Prostate gland (tissue), 2 donors: ENCODE measurements around the gene RPLP2. TPM values are rescaled to one million over a fixed set of nuclear protein-coding genes. Genes with fewer than 3 reads are reported as not detected.

ENCODE experiments used
- DNase-seq: peaks from one replicate; pipeline ENCODE4 v3.0.0-alpha.2; 2019; ENCODE audit warnings: low spot score
- H3K27ac ChIP-seq, 2 donors: fragments of 200-600 bp; sonication (generic); 2 replicates each; pipeline ENCODE4 v1.5.1; 2017 to 2019
- H3K27me3 ChIP-seq: fragments of 200-600 bp; sonication (generic); replicated peaks from 2 replicates; pipeline ENCODE4 v1.5.1; 2019; ENCODE audit not compliant: insufficient read depth
- H3K36me3 ChIP-seq, 2 donors: fragments of 200-600 bp; sonication (generic); 1 replicate in 1 of 2; 2 replicates in 1 of 2; pipeline versions ENCODE4 v1.5.1 to v1.8.1; 2017 to 2019
- H3K4me1 ChIP-seq: fragments of 200-600 bp; sonication (generic); replicated peaks from 2 replicates; pipeline ENCODE4 v1.5.1; 2019
- H3K4me3 ChIP-seq, 2 donors: fragments of 200-600 bp; sonication (generic); 2 replicates each; pipeline ENCODE4 v1.5.1; 2017 to 2019
- H3K9me3 ChIP-seq: fragments of 200-600 bp; sonication (generic); 2 replicates; pipeline ENCODE4 v1.5.1; 2017
- POLR2A ChIP-seq: fragments of 450-650 bp; IDR thresholded peaks from one replicate; pipeline ENCODE4 v1.6.1; 2016; ENCODE audit warnings: antibody characterized with exemption, mild to moderate bottlenecking
- POLR2AphosphoS5 ChIP-seq: sonication (generic); formaldehyde crosslinking; IDR thresholded peaks from one replicate; pipeline ENCODE4 v1.6.1; 2017; ENCODE audit warnings: antibody characterized with exemption
- WGBS: methylation state at CpG from one replicate; pipeline ENCODE4 v1.1.5; 2018; 5-methylcytosine and 5-hydroxymethylcytosine counted together
- intact Hi-C: fragments of 100-400 bp; cut with DNase I; formaldehyde crosslinking; loops from one replicate; pipeline ENCODE4 v1.14.2; 2022
- total RNA-seq, 2 donors: library from RNA; depleted of rRNA; stranded (reverse); fragments of >200 nt; gene quantifications; one replicate each; pipeline ENCODE4 v1.1.0, GENCODE V29; 2016
- TF ChIP-seq, protein P1 (sequence below), 4 experiments: fragments of 200-600 bp in 2 of 4; fragments of 450-650 bp in 2 of 4; sonication (generic) in 2 of 4; IDR thresholded peaks; 1 replicate in 3 of 4; 2 replicates in 1 of 4; pipeline ENCODE4 v1.5.1; 2016 to 2019; ENCODE audit warnings: antibody characterized with exemption in 4 of 4, mild to moderate bottlenecking in 2 of 4, moderate library complexity in 2 of 4

RPLP2 gene
- total RNA-seq, 2 donors from 2014 or later: 431 to 906 TPM

DNA sequence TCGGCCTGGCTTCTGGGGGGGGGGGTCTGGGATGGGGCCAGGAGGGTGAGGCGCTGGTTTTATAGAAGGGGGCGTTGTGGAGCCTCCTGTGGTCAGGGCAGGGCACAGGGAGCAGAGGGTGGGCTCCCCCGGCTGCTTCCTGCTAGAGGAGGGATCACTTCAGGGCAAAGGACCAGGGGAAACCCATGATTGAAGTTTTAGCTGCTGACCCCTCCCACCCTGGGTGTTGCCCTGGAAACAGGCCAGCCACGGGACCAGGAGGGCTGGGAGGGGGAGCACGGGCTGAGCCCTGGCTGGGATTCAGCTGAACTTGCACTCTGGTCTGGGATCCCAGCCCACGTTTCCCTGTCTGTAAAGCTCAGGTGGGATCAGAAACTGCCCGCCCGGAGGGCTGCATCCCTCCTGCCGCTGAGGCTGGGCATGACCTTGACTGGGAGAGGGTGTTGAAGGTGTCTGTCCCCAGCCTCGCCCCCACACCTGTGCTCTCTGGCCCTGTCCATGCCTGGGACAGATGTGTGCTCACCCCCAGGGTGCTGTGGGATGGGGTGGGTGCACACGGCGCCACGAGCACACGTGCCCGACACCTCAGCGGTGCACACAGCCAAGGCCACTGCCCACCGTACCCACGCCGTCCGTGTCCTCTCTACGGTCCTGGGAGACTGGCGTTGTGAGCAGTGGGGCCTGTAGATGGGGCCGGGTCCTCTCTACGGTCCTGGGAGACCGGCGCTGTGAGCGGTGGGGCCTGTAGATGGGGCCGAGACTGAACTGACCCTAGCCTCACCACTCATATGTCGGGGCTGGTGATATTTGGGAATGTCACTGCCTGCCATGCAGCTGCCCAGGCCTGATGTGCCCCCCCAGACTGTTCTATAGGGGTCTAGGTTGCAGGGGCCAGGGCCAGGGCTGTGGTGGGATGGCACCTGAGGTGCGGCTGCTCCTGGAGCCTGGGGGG lies 35.2 kb downstream of the RPLP2 start:
- Histone ChIP-seq H3K9me3 (no peaks in the 10 kb centered on the region), H3K4me1 (peaks cover 29% of the 10 kb centered on the region), H3K27me3 (no peaks in the 10 kb centered on the region), H3K36me3 (peaks cover 0 to 2% of the 10 kb centered on the region in 2 donors), H3K27ac (peak overlapping the region; percentile 89 to 90), H3K4me3 (peak overlapping the region; percentile 82 to 94)
- DNase-seq: peak; percentile 85
- intact Hi-C loops: loop anchor here (5.0 to 10.0 kb wide), 4 partner anchors 67 to 620 kb away; partner anchors contain the start of genes AP2A2 and CHID1
- WGBS: 21% methylated on average over 28 of the region's 31 CpGs
- TF ChIP-seq POLR2AphosphoS5 (peak; percentile 87), POLR2A (no peak)

DNA sequence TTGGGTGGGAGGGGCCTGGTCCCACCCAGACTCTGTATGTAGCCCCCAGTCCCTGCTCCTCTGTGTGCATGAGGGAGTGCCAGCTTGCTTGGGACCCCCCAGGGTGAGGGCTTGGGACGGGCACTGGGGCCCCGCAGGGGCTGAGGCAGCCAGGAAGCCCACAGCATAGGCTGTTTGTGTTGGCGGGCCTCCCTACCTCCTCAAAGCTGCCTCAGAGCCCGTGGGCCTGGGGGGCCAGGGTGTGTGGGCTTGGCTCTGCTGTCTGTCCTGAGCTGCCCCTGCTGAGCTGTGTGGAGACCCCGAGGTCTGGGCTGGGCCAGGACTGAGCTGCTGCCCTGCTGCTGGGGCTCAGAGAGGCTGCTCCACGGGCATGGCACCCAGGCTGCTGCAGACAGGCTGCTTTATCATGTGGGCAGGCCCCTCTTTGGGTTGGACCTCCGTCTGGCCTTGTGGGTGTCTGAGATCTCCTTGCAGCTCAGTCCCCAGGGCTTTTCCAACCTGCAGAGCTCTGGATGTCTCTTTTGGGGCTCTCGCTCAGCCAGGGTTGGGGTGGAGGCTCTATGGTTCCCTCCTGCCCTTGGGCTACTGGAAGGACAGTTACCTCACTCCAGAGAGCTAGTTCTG lies 36.2 kb downstream of the RPLP2 start:
- Histone ChIP-seq H3K36me3 (no peaks in the 10 kb centered on the region), H3K27me3 (no peaks in the 10 kb centered on the region), H3K9me3 (no peaks in the 10 kb centered on the region), H3K27ac (peak overlapping the region; percentile 25 to 89), H3K4me1 (peaks cover 33% of the 10 kb centered on the region), H3K4me3 (no peak overlapping the region)
- intact Hi-C loops: loop anchor here (5.0 to 10.0 kb wide), 4 partner anchors 66 to 619 kb away; partner anchors contain the start of genes AP2A2 and CHID1
- WGBS: 34% methylated on average over 8 of the region's 8 CpGs
- TF ChIP-seq, protein P1, sequence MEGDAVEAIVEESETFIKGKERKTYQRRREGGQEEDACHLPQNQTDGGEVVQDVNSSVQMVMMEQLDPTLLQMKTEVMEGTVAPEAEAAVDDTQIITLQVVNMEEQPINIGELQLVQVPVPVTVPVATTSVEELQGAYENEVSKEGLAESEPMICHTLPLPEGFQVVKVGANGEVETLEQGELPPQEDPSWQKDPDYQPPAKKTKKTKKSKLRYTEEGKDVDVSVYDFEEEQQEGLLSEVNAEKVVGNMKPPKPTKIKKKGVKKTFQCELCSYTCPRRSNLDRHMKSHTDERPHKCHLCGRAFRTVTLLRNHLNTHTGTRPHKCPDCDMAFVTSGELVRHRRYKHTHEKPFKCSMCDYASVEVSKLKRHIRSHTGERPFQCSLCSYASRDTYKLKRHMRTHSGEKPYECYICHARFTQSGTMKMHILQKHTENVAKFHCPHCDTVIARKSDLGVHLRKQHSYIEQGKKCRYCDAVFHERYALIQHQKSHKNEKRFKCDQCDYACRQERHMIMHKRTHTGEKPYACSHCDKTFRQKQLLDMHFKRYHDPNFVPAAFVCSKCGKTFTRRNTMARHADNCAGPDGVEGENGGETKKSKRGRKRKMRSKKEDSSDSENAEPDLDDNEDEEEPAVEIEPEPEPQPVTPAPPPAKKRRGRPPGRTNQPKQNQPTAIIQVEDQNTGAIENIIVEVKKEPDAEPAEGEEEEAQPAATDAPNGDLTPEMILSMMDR (IDR thresholded peaks at IDR 0.05): no peak
- TF ChIP-seq POLR2AphosphoS5: no peak
- TF ChIP-seq POLR2A: no peak
- DNase-seq: no peak

DNA sequence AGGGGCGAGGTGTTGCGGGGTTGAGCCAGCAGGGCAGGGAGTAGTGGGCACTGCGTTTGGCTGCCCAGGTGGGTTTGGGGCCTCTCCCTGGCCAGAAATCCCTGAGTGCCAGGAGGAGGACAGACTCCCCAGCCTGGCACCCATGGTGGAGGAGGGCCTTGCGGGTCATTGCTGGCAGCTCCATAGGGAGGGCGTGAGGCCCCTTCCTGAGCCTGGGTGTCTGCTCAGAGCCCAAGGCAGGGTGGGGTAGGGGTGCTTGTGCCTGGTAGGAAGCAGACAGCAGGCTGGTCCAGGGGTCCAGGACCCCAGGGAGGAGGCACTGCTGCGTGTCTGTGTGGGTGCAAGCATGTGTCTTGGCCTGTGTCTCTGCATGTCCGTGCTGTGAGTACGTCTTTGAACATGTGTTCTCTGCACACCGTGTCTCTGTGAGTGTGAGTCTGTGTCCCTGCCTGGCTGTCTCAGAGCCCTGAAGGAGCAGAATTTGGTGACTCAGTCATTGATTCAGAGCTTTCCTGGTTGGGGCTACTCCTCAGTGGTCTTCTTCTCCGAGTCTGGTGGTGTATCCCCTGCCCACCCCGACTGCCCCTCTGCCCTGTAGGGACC lies 36.8 kb downstream of the RPLP2 start:
- intact Hi-C loops: loop anchor here (5.0 to 10.0 kb wide), 4 partner anchors 66 to 618 kb away; partner anchors contain the start of genes AP2A2 and CHID1
- Histone ChIP-seq H3K36me3 (no peaks in the 10 kb centered on the region), H3K27ac (no peak overlapping the region), H3K4me1 (peaks cover 27% of the 10 kb centered on the region), H3K9me3 (no peaks in the 10 kb centered on the region), H3K27me3 (no peaks in the 10 kb centered on the region), H3K4me3 (no peak overlapping the region)
- DNase-seq: no peak
- WGBS: 62% methylated on average over 11 of the region's 11 CpGs
- no peak for TF ChIP-seq POLR2A
- TF ChIP-seq, protein P1 (IDR thresholded peaks at IDR 0.05): no peak

DNA sequence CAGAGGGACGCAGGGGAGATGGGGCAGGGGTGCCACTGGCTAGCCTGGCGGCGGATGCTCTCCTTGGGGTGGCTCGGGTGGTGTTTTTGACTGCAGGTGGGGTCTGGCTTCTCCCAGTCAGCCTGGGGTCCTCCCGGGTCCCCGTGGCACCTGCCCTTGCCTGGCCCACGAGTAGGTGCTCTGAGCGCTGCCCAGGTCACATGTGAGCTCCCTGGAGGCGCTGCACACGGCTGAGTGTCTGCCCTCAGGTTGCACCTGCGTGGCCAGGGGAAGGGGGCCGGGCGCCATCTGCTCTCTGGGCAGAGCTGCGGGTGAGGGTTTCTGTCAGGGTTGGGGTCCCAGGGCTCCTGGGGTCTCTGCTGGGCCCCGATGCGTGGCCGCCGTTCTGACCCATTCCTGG lies 38.1 kb downstream of the RPLP2 start:
- intact Hi-C loops: loop anchor here (5.0 to 10.0 kb wide), 4 partner anchors 64 to 617 kb away; partner anchors contain the start of genes AP2A2 and CHID1
- H3K36me3 ChIP-seq: no peaks in the 10 kb centered on the region
- H3K4me1 ChIP-seq: peaks cover 26% of the 10 kb centered on the region
- TF ChIP-seq POLR2A (no peak), POLR2AphosphoS5 (no peak)
- TF ChIP-seq, protein P1 (IDR thresholded peaks at IDR 0.05): no peak
- no peaks in the 10 kb centered on the region for H3K9me3 ChIP-seq
- H3K27me3 ChIP-seq: no peaks in the 10 kb centered on the region
- no peak overlapping the region for H3K27ac ChIP-seq
- no peak overlapping the region for H3K4me3 ChIP-seq
- DNase-seq: no peak
- WGBS: 97% methylated on average over 11 of the region's 18 CpGs
